Gastroesophageal sphincter (tissue), 4 donors: ENCODE data around the gene PIK3CD. TPM values are rescaled to one million over a fixed set of nuclear protein-coding genes. Genes with fewer than 3 reads are reported as not detected.

Experiments used
- ATAC-seq: fragments of 150-250 bp; one replicate; pipeline ENCODE4 v1.9.1; 2016; ENCODE audit warnings: mild to moderate bottlenecking, moderate library complexity
- H3K27ac ChIP-seq, 4 donors: fragments of 200-600 bp; sonication (generic) in 3 of 4; 1 replicate in 3 of 4; 2 replicates in 1 of 4; pipeline ENCODE4 v1.5.1; 2016 to 2019
- H3K27me3 ChIP-seq: fragments of 200-600 bp; sonication (generic); one replicate; pipeline ENCODE4 v1.5.1; 2019
- H3K36me3 ChIP-seq, 2 donors: fragments of 200-600 bp; sonication (generic); one replicate each; pipeline ENCODE4 v1.5.1; 2019; ENCODE audit warnings: control low read depth in 1 of 2
- H3K4me1 ChIP-seq, 3 donors: fragments of 200-600 bp; sonication (generic); 1 replicate in 2 of 3; 2 replicates in 1 of 3; pipeline ENCODE4 v1.5.1; 2016 to 2019; ENCODE audit warnings: control low read depth in 2 of 3
- H3K4me3 ChIP-seq, 2 donors: fragments of 200-600 bp; sonication (generic); one replicate each; pipeline ENCODE4 v1.5.1; 2019; ENCODE audit warnings: mild to moderate bottlenecking in 1 of 2, moderate library complexity in 1 of 2
- H3K9me3 ChIP-seq, 3 donors: fragments of 200-600 bp; sonication (generic); one replicate each; pipeline ENCODE4 v1.5.1; 2017 to 2019; ENCODE audit warnings: control low read depth in 2 of 3
- EP300 ChIP-seq: sonication (generic); formaldehyde crosslinking; IDR thresholded peaks from one replicate; pipeline ENCODE4 v1.6.1; 2017; ENCODE audit warnings: antibody characterized with exemption, mild to moderate bottlenecking
- POLR2A ChIP-seq, 2 donors: fragments of 450-650 bp; IDR thresholded peaks; one replicate each; pipeline ENCODE4 v1.6.1; 2017; ENCODE audit warnings: antibody characterized with exemption in 2 of 2, mild to moderate bottlenecking in 2 of 2, moderate library complexity in 1 of 2
- POLR2AphosphoS5 ChIP-seq: sonication (generic); formaldehyde crosslinking; IDR thresholded peaks from one replicate; pipeline ENCODE4 v1.6.1; 2017; ENCODE audit warnings: antibody characterized with exemption
- WGBS, 2 donors: methylation state at CpG; one replicate each; pipeline ENCODE4 v1.1.5; 2018; ENCODE audit warnings: low coverage in 1 of 2; 5-methylcytosine and 5-hydroxymethylcytosine counted together
- total RNA-seq, 4 donors: library from RNA; depleted of rRNA; stranded (reverse); fragments of >200 nt; gene quantifications; one replicate each; pipeline ENCODE4 v1.1.0, GENCODE V29; 2016
- TF ChIP-seq, protein P1 (sequence below), 4 experiments: fragments of 200-600 bp in 2 of 4; fragments of 450-650 bp in 2 of 4; sonication (generic) in 1 of 4; IDR thresholded peaks; one replicate each; pipeline ENCODE4 v1.5.1; 2017 to 2019; ENCODE audit warnings: antibody characterized with exemption in 4 of 4, mild to moderate bottlenecking in 2 of 4, moderate library complexity in 2 of 4

Gene PIK3CD
- total RNA-seq, 4 donors from 2014 or later: 8.2 to 18.2 (median 15.4) TPM

DNA sequence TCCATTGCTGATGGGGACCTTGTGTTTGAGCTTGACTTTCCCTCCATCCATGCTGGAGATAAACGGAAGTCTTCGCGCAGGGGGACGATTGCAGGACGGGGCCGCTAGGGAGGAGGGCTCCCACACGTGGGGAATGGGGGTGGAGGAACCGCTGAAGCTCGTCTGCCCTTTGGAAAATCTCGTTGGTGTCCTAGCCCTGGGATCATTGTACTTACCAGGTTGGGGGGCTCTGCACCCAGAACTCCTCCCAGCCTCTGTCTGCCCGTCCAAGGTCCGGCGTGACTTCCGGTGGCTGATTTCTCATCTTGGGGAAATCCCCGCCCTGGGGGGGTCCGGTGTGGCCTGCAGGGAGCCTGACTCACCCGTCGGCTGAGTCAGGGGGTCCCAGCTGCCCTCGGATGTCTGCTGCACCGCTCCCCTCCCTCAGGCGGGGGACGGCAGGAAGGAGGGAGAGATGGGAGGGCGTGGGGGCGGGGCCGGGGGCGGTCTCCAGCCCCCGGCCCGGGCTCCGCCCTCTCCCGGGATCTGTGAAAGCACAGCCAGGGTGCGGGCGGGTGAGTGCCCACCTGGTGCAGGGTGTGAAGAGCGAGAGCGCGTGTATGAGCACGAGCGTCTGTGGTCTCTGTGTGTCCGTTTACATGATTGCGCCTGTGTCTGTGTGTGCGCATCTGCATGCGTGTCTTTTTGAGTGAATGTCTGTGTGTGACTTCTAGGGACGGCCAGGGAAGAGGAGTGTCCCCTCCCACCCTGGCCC, 35.8 kb downstream of the PIK3CD start:
- whole genome bisulfite sequencing, 2 donors: 0 to 3% methylated on average over 5 to 22 of the region's 42 CpGs
- TF ChIP-seq, protein P1, sequence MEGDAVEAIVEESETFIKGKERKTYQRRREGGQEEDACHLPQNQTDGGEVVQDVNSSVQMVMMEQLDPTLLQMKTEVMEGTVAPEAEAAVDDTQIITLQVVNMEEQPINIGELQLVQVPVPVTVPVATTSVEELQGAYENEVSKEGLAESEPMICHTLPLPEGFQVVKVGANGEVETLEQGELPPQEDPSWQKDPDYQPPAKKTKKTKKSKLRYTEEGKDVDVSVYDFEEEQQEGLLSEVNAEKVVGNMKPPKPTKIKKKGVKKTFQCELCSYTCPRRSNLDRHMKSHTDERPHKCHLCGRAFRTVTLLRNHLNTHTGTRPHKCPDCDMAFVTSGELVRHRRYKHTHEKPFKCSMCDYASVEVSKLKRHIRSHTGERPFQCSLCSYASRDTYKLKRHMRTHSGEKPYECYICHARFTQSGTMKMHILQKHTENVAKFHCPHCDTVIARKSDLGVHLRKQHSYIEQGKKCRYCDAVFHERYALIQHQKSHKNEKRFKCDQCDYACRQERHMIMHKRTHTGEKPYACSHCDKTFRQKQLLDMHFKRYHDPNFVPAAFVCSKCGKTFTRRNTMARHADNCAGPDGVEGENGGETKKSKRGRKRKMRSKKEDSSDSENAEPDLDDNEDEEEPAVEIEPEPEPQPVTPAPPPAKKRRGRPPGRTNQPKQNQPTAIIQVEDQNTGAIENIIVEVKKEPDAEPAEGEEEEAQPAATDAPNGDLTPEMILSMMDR (IDR thresholded peaks at IDR 0.05): peak in 1 of 4 experiments; percentile 19
- no peak for TF ChIP-seq EP300
- Histone ChIP-seq H3K9me3 (no peaks in the 10 kb centered on the region), H3K4me1 (peaks cover 0 to 42% (median 27%) of the 10 kb centered on the region in 3 donors), H3K27ac (peak overlapping the region in 3 of 4 donors; percentile 54 to 71 (median 65)), H3K27me3 (no peaks in the 10 kb centered on the region), H3K4me3 (peak overlapping the region; percentile 25 to 92), H3K36me3 (peaks cover 0 to 7% of the 10 kb centered on the region in 2 donors)
- ATAC-seq: peak; percentile 32

DNA sequence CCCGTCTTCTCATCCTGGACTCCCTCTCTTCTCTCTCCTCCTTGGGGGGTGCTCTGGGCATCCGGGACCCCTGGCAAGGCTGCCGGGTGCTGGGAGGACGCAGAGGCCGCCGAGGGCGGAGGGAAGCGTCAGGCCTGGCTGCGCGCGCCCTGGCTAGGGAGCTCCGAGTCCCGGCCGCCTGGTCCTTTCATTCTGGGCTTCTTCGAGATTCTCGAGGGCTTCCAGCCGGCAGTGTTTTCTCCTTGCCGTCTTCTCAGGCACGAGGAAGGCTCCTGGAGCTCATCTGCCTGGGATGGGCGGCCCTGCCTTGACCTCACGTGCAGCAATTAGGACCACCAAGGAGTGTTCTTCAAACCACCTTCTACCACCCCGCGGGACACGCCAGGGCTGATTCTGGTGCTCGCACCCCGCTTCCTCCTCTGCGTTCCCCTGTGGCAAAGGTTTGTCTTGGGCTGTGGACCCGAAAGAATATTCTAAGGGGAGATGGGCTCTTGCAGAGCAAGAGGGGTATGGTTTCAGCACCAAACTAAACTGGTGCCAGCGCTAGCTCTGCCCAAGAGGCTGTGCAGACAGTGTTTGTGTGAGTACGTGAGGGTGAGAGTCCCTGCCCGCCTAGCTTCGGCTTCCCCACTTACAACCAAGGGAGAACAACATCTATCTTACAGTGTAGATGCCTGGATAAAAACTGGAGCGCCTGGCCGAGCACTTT, 36.5 kb downstream of the PIK3CD start:
- H3K36me3 ChIP-seq: peaks cover 0 to 7% of the 10 kb centered on the region in 2 donors
- H3K27ac ChIP-seq: peak overlapping the region in 3 of 4 donors; percentile 54 to 71 (median 65)
- H3K27me3 ChIP-seq: no peaks in the 10 kb centered on the region
- TF ChIP-seq POLR2AphosphoS5 (no peak), POLR2A (IDR thresholded peaks at IDR 0.05) (no peak), EP300 (no peak)
- TF ChIP-seq, protein P1 (IDR thresholded peaks at IDR 0.05): no peak
- ATAC-seq: no peak
- H3K9me3 ChIP-seq: no peaks in the 10 kb centered on the region
- WGBS, 2 donors: 5 to 13% methylated on average over 4 to 5 of the region's 34 CpGs
- H3K4me3 ChIP-seq: peak overlapping the region; percentile 25 to 92
- H3K4me1 ChIP-seq: peaks cover 0 to 42% (median 27%) of the 10 kb centered on the region in 3 donors

DNA sequence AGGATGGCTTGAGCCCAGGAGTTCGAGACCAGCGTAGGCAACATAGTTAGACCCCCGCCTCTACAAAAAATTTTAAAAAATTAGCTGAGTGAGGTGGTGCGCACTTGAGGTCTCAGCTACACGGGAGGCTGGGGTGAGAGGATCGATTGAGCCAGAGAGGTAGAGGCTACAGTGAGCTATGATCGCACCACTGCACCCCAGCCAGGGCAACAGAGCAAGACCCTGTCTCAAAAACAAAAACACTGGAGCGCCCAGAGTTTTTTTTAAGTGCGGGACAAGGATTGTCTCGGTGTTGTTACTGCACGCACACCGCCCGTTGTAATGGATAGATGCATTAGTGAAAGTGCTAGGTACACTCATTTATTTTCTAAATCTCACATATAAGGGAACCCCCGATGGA, 37.1 kb downstream of the PIK3CD start:
- TF ChIP-seq, protein P1 (IDR thresholded peaks at IDR 0.05): no peak
- TF ChIP-seq POLR2AphosphoS5 (no peak), EP300 (no peak), POLR2A (IDR thresholded peaks at IDR 0.05) (no peak)
- WGBS, 2 donors: 31 to 80% methylated on average over 6 to 9 of the region's 14 CpGs

DNA sequence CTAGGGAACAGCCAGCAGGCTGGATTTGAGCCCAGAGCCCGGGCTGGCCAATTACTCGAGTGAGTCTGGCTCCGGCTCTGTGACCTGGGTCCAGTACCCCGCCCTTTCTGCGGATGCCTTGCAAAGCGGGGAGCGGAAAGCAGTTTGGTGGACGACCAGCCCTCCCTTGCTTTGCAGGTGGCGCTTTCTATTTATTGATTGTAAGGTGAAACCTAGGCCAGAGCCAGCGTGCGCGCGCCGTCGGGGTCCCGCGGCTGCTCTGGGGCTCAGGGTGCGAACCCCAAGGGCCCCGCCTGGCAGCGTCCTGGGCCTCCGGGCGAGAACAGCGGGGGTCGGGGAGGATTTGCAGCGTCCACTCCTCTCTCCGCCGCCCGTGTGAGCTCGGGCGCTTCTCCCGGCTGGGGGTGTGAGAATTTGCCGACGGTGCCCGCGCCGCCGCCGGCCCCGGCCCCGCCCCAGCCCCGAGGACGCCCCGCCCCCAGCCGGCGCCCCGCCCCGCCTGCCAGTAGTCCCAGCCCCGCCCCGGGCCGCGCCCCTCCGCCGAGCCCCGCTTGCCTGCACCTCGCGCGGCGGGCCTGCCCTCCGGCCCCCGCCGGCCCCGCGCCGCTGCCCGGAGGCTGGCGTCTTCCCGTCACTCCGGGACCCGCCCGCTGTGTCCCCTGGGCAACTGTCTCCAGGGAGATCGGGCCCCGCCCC, 37.6 kb downstream of the PIK3CD start:
- no CpG with 5 or more reads among the region's 72 CpGs for WGBS, 2 donors
- H3K9me3 ChIP-seq: no peaks in the 10 kb centered on the region
- H3K27me3 ChIP-seq: no peaks in the 10 kb centered on the region
- no peak for TF ChIP-seq EP300
- no peak for TF ChIP-seq POLR2AphosphoS5
- TF ChIP-seq POLR2A (IDR thresholded peaks at IDR 0.05): no peak
- TF ChIP-seq, protein P1 (IDR thresholded peaks at IDR 0.05): no peak
- H3K4me1 ChIP-seq: peaks cover 0 to 42% (median 27%) of the 10 kb centered on the region in 3 donors
- H3K36me3 ChIP-seq: peaks cover 0 to 13% of the 10 kb centered on the region in 2 donors
- H3K27ac ChIP-seq: peak overlapping the region in 3 of 4 donors; percentile 75 to 82 (median 79)
- H3K4me3 ChIP-seq: peak overlapping the region; percentile 56 to 92
- ATAC-seq: peak; percentile 92

More for the DNA sequence above, 37.1 kb downstream of the PIK3CD start:
- Histone ChIP-seq H3K9me3 (no peaks in the 10 kb centered on the region), H3K27me3 (no peaks in the 10 kb centered on the region), H3K4me3 (peak overlapping the region; percentile 43 to 92), H3K27ac (peak overlapping the region in 1 of 4 donors; percentile 66), H3K4me1 (peaks cover 0 to 42% (median 27%) of the 10 kb centered on the region in 3 donors), H3K36me3 (peaks cover 0 to 7% of the 10 kb centered on the region in 2 donors)
- no peak for ATAC-seq
